Measurements from ENCODE around the gene TMPRSS12. TPM values are rescaled to one million over a fixed set of nuclear protein-coding genes. Genes with fewer than 3 reads are reported as not detected.
"Not testable (repeated sequence)": the region's sequence is repeated elsewhere in the genome, so short reads cannot be mapped to it uniquely, and the experiment has no call there.

TMPRSS12 gene
- total RNA-seq, 1 donor from 2014 or later = not detected

DNA sequence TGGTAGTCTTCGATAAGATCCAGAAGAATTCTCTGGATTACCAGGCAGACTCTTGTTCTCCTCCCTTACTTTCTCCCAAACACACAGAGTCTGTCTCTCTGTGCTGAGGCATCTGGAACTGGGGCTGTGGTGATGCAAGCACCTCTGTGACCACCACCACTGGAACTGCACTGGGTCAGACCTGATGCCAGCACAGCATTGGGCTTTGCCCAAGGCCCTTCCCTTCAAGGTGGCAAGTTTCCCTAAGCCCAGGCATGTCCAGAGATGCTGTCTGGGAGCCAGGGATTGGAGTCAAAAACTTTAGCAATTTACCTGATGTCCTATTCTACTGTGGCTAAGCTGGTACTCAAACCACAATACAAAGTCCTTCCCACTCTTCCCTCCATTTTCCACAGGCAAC, 14.6 kb upstream of the TMPRSS12 start:
- no peaks in the 10 kb centered on the region for H3K36me3 Mint-ChIP-seq
- no peaks in the 10 kb centered on the region for H3K4me1 Mint-ChIP-seq

DNA sequence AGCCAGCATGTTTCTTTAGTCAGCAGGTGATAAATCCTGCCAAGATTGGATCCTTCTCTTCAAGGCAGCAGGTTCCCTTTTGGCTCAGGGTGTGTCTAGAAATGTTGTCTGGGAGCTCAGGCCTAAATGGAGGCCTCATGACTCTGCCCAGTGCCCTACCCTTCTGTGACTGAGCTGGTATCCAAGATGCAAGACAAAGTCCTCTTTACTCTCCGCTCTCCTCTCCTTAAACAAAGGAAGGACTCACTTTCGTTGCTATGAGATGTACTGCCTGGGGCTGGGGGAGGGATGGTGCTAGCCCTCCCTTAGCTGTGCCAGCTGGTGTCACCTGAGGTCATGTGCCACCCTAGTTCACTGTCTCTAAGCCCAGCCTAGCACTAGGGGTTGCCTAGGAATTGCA, 13.8 kb upstream of the TMPRSS12 start:
- no peak overlapping the region for H3K4me3 Mint-ChIP-seq
- Histone ChIP-seq H3K79me2 (ENCODE audit: low read depth) (no peaks in the 10 kb centered on the region), H3K9ac (no peak overlapping the region), H3K36me3 (no peaks in the 10 kb centered on the region), H3K4me2 (no peak overlapping the region), H3K4me3 (no peak overlapping the region), H3F3A (ENCODE audit: low read depth) (no peaks in the 10 kb centered on the region), H4K20me1 (ENCODE audit: low read depth) (no peaks in the 10 kb centered on the region), H3K27ac (no peak overlapping the region), H3K27me3 (no peaks in the 10 kb centered on the region), H2AFZ (replicated peaks) (no peak overlapping the region), H3K4me1 (no peaks in the 10 kb centered on the region), H3K9me3 (ENCODE audit: low read depth) (no peaks in the 10 kb centered on the region)
- H3K36me3 Mint-ChIP-seq = no peaks in the 10 kb centered on the region
- H3K4me1 Mint-ChIP-seq = no peaks in the 10 kb centered on the region
- no peak overlapping the region for H3K27ac Mint-ChIP-seq
- no peaks in the 10 kb centered on the region for H3K27me3 Mint-ChIP-seq (ENCODE audit: insufficient read depth, low read depth)
- no peak for TF ChIP-seq EZH2 (IDR thresholded peaks at IDR 0.05)
- TF ChIP-seq CTCF (IDR thresholded peaks at IDR 0.05) = no peak
- no peak for TF ChIP-seq EZH2phosphoT487 (IDR thresholded peaks at IDR 0.05)
- peaks cover 7% of the 10 kb centered on the region for H3K9me3 Mint-ChIP-seq
- no peak for DNase-seq (ENCODE audit: low spot score)

More for the DNA sequence above, 14.6 kb upstream of the TMPRSS12 start:
- Histone ChIP-seq H3K4me2 (no peak overlapping the region), H2AFZ (replicated peaks) (no peak overlapping the region), H3K9ac (no peak overlapping the region), H3K27ac (no peak overlapping the region), H3K27me3 (no peaks in the 10 kb centered on the region), H3F3A (ENCODE audit: low read depth) (no peaks in the 10 kb centered on the region), H3K4me1 (no peaks in the 10 kb centered on the region), H4K20me1 (ENCODE audit: low read depth) (no peaks in the 10 kb centered on the region), H3K9me3 (ENCODE audit: low read depth) (no peaks in the 10 kb centered on the region), H3K4me3 (no peak overlapping the region), H3K36me3 (no peaks in the 10 kb centered on the region), H3K79me2 (ENCODE audit: low read depth) (no peaks in the 10 kb centered on the region)
- Mint-ChIP-seq H3K9me3 (peaks cover 2% of the 10 kb centered on the region), H3K27ac (no peak overlapping the region), H3K27me3 (ENCODE audit: insufficient read depth, low read depth) (no peaks in the 10 kb centered on the region), H3K4me3 (no peak overlapping the region)
- DNase-seq (ENCODE audit: low spot score) = no peak
- TF ChIP-seq EZH2phosphoT487 (IDR thresholded peaks at IDR 0.05) (no peak), EZH2 (IDR thresholded peaks at IDR 0.05) (no peak), CTCF (IDR thresholded peaks at IDR 0.05) (no peak)

GRCh38 chr12:50833801-50834200, 8.9 kb upstream of the TMPRSS12 start:
- H2AFZ ChIP-seq (replicated peaks); H3K27ac ChIP-seq; H3K27me3 Mint-ChIP-seq (ENCODE audit: insufficient read depth, low read depth): not testable (repeated sequence)

GRCh38 chr12:50839042-50839441, 3.7 kb upstream of the TMPRSS12 start:
- TF ChIP-seq CTCF (IDR thresholded peaks at IDR 0.05) (no peak), EZH2 (IDR thresholded peaks at IDR 0.05) (no peak), EZH2phosphoT487 (IDR thresholded peaks at IDR 0.05) (no peak)
- no peaks in the 10 kb centered on the region for H3K4me1 ChIP-seq
- no peaks in the 10 kb centered on the region for H3K27me3 ChIP-seq
- H3K79me2 ChIP-seq (ENCODE audit: low read depth) = no peaks in the 10 kb centered on the region
- peaks cover 4% of the 10 kb centered on the region for H3K27me3 Mint-ChIP-seq (ENCODE audit: insufficient read depth, low read depth)
- H3K27ac Mint-ChIP-seq = no peak overlapping the region
- no peak overlapping the region for H3K4me2 ChIP-seq
- no peaks in the 10 kb centered on the region for H3K36me3 ChIP-seq
- H2AFZ ChIP-seq (replicated peaks) = no peak overlapping the region
- no peak overlapping the region for H3K9ac ChIP-seq
- H3K4me3 ChIP-seq = no peak overlapping the region
- H3K4me1 Mint-ChIP-seq = no peaks in the 10 kb centered on the region
- peaks cover 9% of the 10 kb centered on the region for H3K9me3 Mint-ChIP-seq
- no peak overlapping the region for H3K4me3 Mint-ChIP-seq
- H3F3A ChIP-seq (ENCODE audit: low read depth) = no peaks in the 10 kb centered on the region
- no peak overlapping the region for H3K27ac ChIP-seq
- no peaks in the 10 kb centered on the region for H3K9me3 ChIP-seq (ENCODE audit: low read depth)
- no peaks in the 10 kb centered on the region for H4K20me1 ChIP-seq (ENCODE audit: low read depth)
- DNase-seq (ENCODE audit: low spot score) = no peak
- no peaks in the 10 kb centered on the region for H3K36me3 Mint-ChIP-seq

More at GRCh38 chr12:50833801-50834200, 8.9 kb upstream of the TMPRSS12 start:
- not testable (repeated sequence) for H3F3A ChIP-seq (ENCODE audit: low read depth); H3K27ac Mint-ChIP-seq; H3K4me2 ChIP-seq; H3K36me3 ChIP-seq; H3K4me3 ChIP-seq; H3K9ac ChIP-seq; H4K20me1 ChIP-seq (ENCODE audit: low read depth); H3K27me3 ChIP-seq; H3K4me1 ChIP-seq; DNase-seq (ENCODE audit: low spot score); H3K36me3 Mint-ChIP-seq; H3K9me3 ChIP-seq (ENCODE audit: low read depth); H3K4me1 Mint-ChIP-seq; H3K79me2 ChIP-seq (ENCODE audit: low read depth); H3K4me3 Mint-ChIP-seq
- peaks cover 13% of the 10 kb centered on the region for H3K9me3 Mint-ChIP-seq

All from neural progenitor cell (in vitro differentiated cells).